GM13976 (cell line): ENCODE measurements around the gene TAF13.

Source experiments
- DNase-seq: peaks from one replicate; pipeline ENCODE4 v3.0.0; 2012; ENCODE audit warnings: low spot score
- in situ Hi-C: fragments of 300-500 bp; cut with MboI; formaldehyde crosslinking; loops from one replicate; pipeline ENCODE4 v1.12.0; 2022; ENCODE audit warnings: low sequenced_read_pairs, mixed read lengths, inconsistent platforms; ENCODE audit not compliant: unreplicated experiment
- TF ChIP-seq, protein P1 (sequence below): IDR thresholded peaks from 2 replicates; pipeline ENCODE4 v1.5.1; 2012; ENCODE audit warnings: borderline replicate concordance, mild to moderate bottlenecking; ENCODE audit not compliant: insufficient read depth; ENCODE audit errors: extremely low read depth, missing control alignments, control extremely low read depth

TAF13 gene

GRCh38 chr1:109084563-109085517 is 9.0 kb upstream of the TAF13 start:
- in situ Hi-C loops = no loop called here
- no peak for DNase-seq
- TF ChIP-seq, protein P1, sequence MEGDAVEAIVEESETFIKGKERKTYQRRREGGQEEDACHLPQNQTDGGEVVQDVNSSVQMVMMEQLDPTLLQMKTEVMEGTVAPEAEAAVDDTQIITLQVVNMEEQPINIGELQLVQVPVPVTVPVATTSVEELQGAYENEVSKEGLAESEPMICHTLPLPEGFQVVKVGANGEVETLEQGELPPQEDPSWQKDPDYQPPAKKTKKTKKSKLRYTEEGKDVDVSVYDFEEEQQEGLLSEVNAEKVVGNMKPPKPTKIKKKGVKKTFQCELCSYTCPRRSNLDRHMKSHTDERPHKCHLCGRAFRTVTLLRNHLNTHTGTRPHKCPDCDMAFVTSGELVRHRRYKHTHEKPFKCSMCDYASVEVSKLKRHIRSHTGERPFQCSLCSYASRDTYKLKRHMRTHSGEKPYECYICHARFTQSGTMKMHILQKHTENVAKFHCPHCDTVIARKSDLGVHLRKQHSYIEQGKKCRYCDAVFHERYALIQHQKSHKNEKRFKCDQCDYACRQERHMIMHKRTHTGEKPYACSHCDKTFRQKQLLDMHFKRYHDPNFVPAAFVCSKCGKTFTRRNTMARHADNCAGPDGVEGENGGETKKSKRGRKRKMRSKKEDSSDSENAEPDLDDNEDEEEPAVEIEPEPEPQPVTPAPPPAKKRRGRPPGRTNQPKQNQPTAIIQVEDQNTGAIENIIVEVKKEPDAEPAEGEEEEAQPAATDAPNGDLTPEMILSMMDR = no peak

- TF ChIP-seq, protein P1 = no peak
- no peak for DNase-seq
- in situ Hi-C loops = no loop called here
Observed at GRCh38 chr1:109083923-109084322, 8.1 kb upstream of the TAF13 start.

DNA sequence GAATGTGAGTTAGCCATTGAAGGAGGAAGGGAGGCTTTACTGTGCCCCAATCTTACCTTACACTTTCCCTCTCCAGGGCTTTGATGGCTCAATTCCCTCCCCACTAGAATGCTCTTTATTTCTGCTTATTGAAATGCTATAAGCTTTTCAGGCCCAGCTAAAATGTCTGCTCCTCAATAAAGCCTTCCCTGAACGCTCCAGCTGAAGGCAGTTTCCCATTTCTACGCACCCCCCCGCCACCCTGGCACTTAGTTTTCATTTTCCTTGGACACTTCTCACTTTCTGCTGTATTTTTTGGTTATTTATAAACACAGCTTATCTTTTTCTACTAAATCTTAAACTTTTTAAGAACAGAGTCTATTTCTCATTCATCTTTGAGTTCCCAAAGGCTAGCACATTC is 7.7 kb upstream of the TAF13 start:
- in situ Hi-C loops = no loop called here
- DNase-seq = no peak
- TF ChIP-seq, protein P1 = no peak

DNA sequence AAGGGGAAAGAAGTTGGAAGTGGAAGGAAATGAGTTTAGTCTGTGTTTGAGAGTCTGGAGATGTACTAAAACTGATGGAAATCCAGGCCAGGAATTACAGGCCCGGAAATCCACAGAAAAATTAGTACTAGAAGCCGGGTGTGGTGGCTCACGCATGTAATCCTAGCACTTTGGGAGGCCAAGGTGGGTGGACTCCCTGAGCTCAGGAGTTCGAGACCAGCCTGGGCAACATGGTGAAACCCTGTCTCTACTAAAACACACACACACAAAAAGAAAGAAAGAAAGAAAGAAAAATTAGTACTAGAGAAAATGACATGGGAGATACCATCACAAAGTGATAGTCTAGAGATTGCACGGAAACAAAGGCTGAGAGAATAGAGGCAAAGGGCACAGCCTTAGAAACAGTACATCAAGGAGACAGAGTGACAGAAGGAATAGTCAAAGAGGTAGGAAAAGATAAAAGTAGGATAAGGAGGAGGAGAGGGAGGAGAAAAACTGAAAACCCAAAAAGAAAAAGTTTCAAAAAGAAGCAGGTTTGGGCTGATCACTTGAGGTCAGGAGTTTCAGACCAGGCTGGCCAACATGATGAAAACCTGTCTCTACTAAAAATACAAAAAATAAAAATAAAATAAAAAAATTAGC is 4.8 kb upstream of the TAF13 start:
- TF ChIP-seq, protein P1 = no peak
- in situ Hi-C loops = no loop called here

DNA sequence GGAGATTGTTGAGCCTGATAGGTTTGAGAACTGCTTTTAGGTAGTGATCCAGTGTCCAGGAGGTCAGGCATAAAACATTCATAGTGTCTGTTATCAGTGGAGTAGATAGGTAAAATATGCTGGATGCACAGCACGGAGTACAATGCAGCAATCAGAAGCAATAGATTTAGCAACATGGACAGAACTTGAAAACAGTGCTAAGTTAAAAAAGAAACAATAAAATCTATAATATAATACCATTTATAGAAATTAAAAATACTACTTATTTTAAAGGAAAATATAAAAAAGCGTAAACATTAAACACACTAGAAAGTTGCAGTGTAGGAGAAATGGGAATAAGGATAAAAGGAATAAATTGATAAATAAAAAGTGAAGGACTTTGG is 3.4 kb upstream of the TAF13 start:
- in situ Hi-C loops = no loop called here
- no peak for DNase-seq

More for the DNA sequence above, 4.8 kb upstream of the TAF13 start:
- DNase-seq = no peak

DNA sequence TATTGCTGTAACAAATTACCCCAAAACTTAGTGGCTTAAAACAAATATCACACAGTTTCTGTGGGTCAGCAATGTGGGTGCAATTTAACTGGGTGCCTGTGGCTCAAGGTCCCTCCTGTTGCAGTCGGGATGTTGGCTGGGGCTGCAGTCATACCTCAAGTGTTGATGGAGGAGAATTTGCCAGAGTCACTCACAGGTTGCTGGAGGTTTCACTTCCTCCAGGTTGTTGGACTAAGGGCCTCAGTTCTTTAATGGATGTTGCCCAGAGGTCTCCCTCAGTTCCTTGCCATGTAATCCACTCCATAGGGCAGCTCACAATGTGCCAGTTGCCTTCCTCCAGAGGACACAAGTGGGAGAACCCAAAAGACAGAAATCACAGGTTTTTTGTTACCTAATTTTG is 2.5 kb upstream of the TAF13 start:
- DNase-seq = no peak
- TF ChIP-seq, protein P1 = no peak
- in situ Hi-C loops = no loop called here

More for the DNA sequence above, 3.4 kb upstream of the TAF13 start:
- TF ChIP-seq, protein P1 = no peak
